GM12878 (cell line): ENCODE measurements around the gene MAEL. TPM values are rescaled to one million over a fixed set of nuclear protein-coding genes. Genes with fewer than 3 reads are reported as not detected.

Experiments
- ATAC-seq: fragments of 200-7000 bp; cut with Tn5 transposase; 3 replicates; pipeline ENCODE4 v1.9.1; 2020; ENCODE audit warnings: mild to moderate bottlenecking, moderate library complexity
- BruUV-seq: library from RNA; stranded (reverse); fragments of 400-500 nt; replicated peaks from 2 replicates; lab custom pipeline; 2021; lab: Mats Ljungman, UMichigan
- CTCF ChIA-PET: fragments of 300-600 bp; sonication (Branson Sonifier 250); formaldehyde crosslinking; extraction: SDS; loops from one replicate; lab custom pipeline; 2021; ENCODE audit warnings: inconsistent platforms; lab: Yijun Ruan, JAX
- POLR2A ChIA-PET: fragments of 350-600 bp; formaldehyde crosslinking; extraction: SDS; loops from one replicate; lab custom pipeline; 2021; ENCODE audit warnings: inconsistent platforms; lab: Charles Lee
- RAD21 ChIA-PET: fragments of 300-600 bp; sonication (Branson Sonifier 250); formaldehyde crosslinking; loops from one replicate; lab custom pipeline; 2023; ENCODE audit warnings: antibody characterized with exemption; ENCODE audit not compliant: unreplicated experiment; lab: Charles Lee
- SMC1A ChIA-PET: fragments of 300-600 bp; sonication (Branson Sonifier 250); formaldehyde crosslinking; loops from one replicate; lab custom pipeline; 2023; ENCODE audit not compliant: unreplicated experiment, uncharacterized antibody; lab: Charles Lee
- DNase-seq: peaks from one replicate; pipeline ENCODE4 v3.0.0-alpha.2; 2011; ENCODE audit warnings: low read depth, low spot score
- FAIRE-seq: peaks from 3 replicates; lab custom pipeline; 2011; peaks lifted over from hg19 to GRCh38; lab: Jason Lieb, UNC
- H2AFZ ChIP-seq: 2 replicates; pipeline ENCODE4 v1.6.0; 2011; ENCODE audit warnings: low read depth, low read length, control low read depth; ENCODE audit not compliant: control insufficient read depth
- H3K27ac ChIP-seq: 2 replicates; pipeline ENCODE4 v1.5.1; 2011; ENCODE audit warnings: control low read depth; ENCODE audit not compliant: control insufficient read depth, insufficient read depth
- H3K27me3 ChIP-seq, 2 experiments: replicated peaks in 1 of 2; 2 replicates each; pipeline versions ENCODE4 v1.6.0 to v1.6.1; 2011; ENCODE audit warnings: low read length in 1 of 2; ENCODE audit not compliant: control insufficient read depth in 2 of 2, insufficient read depth in 2 of 2
- H3K36me3 ChIP-seq, 2 experiments: 2 replicates each; pipeline ENCODE4 v1.5.1; 2011; ENCODE audit warnings: low read length in 1 of 2; ENCODE audit not compliant: control insufficient read depth in 2 of 2, insufficient read depth in 2 of 2
- H3K4me1 ChIP-seq: 2 replicates; pipeline ENCODE4 v1.6.1; 2011; ENCODE audit warnings: mild to moderate bottlenecking, low read length, moderate library complexity, mixed read lengths; ENCODE audit not compliant: control insufficient read depth, insufficient read depth
- H3K4me2 ChIP-seq: 2 replicates; pipeline ENCODE4 v1.6.0; 2011; ENCODE audit warnings: control low read depth; ENCODE audit not compliant: control insufficient read depth, insufficient read depth
- H3K4me3 ChIP-seq: fragments of 200-600 bp; sonication (generic); 2 replicates; pipeline ENCODE4 v1.5.1; 2016
- H3K79me2 ChIP-seq: 2 replicates; pipeline ENCODE4 v1.6.0; 2011; ENCODE audit warnings: low read length; ENCODE audit not compliant: control insufficient read depth, insufficient read depth
- H3K9ac ChIP-seq: 2 replicates; pipeline ENCODE4 v1.8.0; 2011; ENCODE audit warnings: low read length, control low read depth, mixed read lengths; ENCODE audit not compliant: control insufficient read depth, insufficient read depth
- H3K9me3 ChIP-seq: replicated peaks from 3 replicates; pipeline ENCODE4 v1.5.1; 2011; ENCODE audit warnings: mild to moderate bottlenecking, low read length; ENCODE audit not compliant: control insufficient read depth, insufficient read depth
- H4K20me1 ChIP-seq: 2 replicates; pipeline ENCODE4 v1.6.0; 2011; ENCODE audit not compliant: control insufficient read depth, insufficient read depth
- ATF7 ChIP-seq: fragments of 450-650 bp; IDR thresholded peaks from 2 replicates; pipeline ENCODE4 v1.6.1; 2016; ENCODE audit warnings: low read depth, mild to moderate bottlenecking
- CBX3 ChIP-seq: fragments of 200-600 bp; sonication (generic); IDR thresholded peaks from 2 replicates; pipeline ENCODE4 v1.6.1; 2016; ENCODE audit warnings: low read depth, borderline replicate concordance
- CHD4 ChIP-seq: fragments of 200-600 bp; sonication (generic); IDR thresholded peaks from 2 replicates; pipeline ENCODE4 v1.6.1; 2016; ENCODE audit warnings: mild to moderate bottlenecking
- EED ChIP-seq: sonication (generic); IDR thresholded peaks from 2 replicates; pipeline ENCODE4 v1.6.1; 2016; ENCODE audit warnings: antibody characterized with exemption, low read depth
- HCFC1 ChIP-seq: fragments of 150-350 bp; IDR thresholded peaks from 2 replicates; pipeline ENCODE4 v1.6.1; 2014; ENCODE audit warnings: low read length
- HDGF ChIP-seq: fragments of 450-650 bp; IDR thresholded peaks from 2 replicates; pipeline ENCODE4 v1.6.1; 2016; ENCODE audit warnings: antibody characterized with exemption
- MTA3 ChIP-seq: IDR thresholded peaks from 2 replicates; pipeline ENCODE4 v1.6.1; 2012; ENCODE audit warnings: low read length, inconsistent platforms, borderline replicate concordance
- NFXL1 ChIP-seq: fragments of 450-650 bp; IDR thresholded peaks from 2 replicates; pipeline ENCODE4 v1.6.1; 2017; ENCODE audit warnings: antibody characterized with exemption, mild to moderate bottlenecking, borderline replicate concordance
- POLR2AphosphoS5 ChIP-seq: IDR thresholded peaks from 2 replicates; pipeline ENCODE4 v1.6.1; 2011; ENCODE audit warnings: mild to moderate bottlenecking, low read length, inconsistent platforms
- RAD21 ChIP-seq: IDR thresholded peaks from 2 replicates; pipeline ENCODE4 v1.6.1; 2011; ENCODE audit warnings: mild to moderate bottlenecking, low read depth, low read length, moderate library complexity; ENCODE audit not compliant: insufficient read depth
- SUZ12 ChIP-seq: fragments of 200-600 bp; sonication (generic); IDR thresholded peaks from one replicate; pipeline ENCODE4 v1.6.1; 2018; ENCODE audit warnings: antibody characterized with exemption, mild to moderate bottlenecking; ENCODE audit not compliant: unreplicated experiment
- WGBS: methylation state at CpG from one replicate; pipeline ENCODE4 v1.1.6; 2016; ENCODE audit warnings: low lambda C conversion rate; ENCODE audit not compliant: insufficient replicate concordance, insufficient coverage; ENCODE audit errors: missing lambda C conversion rate; 5-methylcytosine and 5-hydroxymethylcytosine counted together
- in situ Hi-C: fragments of 300-500 bp; cut with MboI; formaldehyde crosslinking; loops from 9 replicates; pipeline ENCODE4 v1.14.3; 2018; ENCODE audit warnings: mixed read lengths
- intact Hi-C: fragments of 100-400 bp; cut with micrococcal nuclease; formaldehyde crosslinking; loops from one replicate; pipeline ENCODE4 v1.14.2; 2022; ENCODE audit not compliant: unreplicated experiment
- polyA plus RNA-seq, 11 experiments: library from polyadenylated mRNA; depleted of rRNA in 4 of 11; unstranded in 6 of 11; stranded (reverse) in 5 of 11; fragments of >200 nt; fragmentation: Nextera tagmentation in 4 of 11; fragmentation: Illumina TruSeq in 1 of 11; extraction: Ambion mirVana in 4 of 11; extraction: Trizol in 1 of 11; gene quantifications; 1 replicate in 1 of 11; 2 replicates in 10 of 11; pipeline versions ENCODE4 v1.2.1 to v1.2.3, GENCODE V29; 2011 to 2016; ENCODE audit warnings: inconsistent platforms in 2 of 11, missing spikeins in 2 of 11, low read depth in 1 of 11
- total RNA-seq, 4 experiments: library from RNA; depleted of rRNA in 3 of 4; stranded (reverse); fragments of >200 nt in 3 of 4; fragmentation: Illumina TruSeq in 1 of 4; extraction: Trizol in 1 of 4; gene quantifications; 2 replicates each; pipeline versions ENCODE4 v1.2.1 to v1.2.3, GENCODE V29; 2013 to 2021
- TF ChIP-seq, protein P1 (sequence below): fragments of 450-650 bp; IDR thresholded peaks from 2 replicates; pipeline ENCODE4 v1.6.1; 2017; ENCODE audit warnings: mild to moderate bottlenecking, moderate library complexity
- TF ChIP-seq, protein P2 (sequence below): fragments of 450-650 bp; IDR thresholded peaks from 2 replicates; pipeline ENCODE4 v1.6.1; 2017; ENCODE audit warnings: borderline replicate concordance

The MAEL gene
- total and polyA plus RNA-seq, 10 of the 15 experiments (the other 5 are each of a cell fraction or from before 2014, with no cell fraction given) = 0.10 to 0.43 (median 0.24) TPM; not detected in 2

DNA sequence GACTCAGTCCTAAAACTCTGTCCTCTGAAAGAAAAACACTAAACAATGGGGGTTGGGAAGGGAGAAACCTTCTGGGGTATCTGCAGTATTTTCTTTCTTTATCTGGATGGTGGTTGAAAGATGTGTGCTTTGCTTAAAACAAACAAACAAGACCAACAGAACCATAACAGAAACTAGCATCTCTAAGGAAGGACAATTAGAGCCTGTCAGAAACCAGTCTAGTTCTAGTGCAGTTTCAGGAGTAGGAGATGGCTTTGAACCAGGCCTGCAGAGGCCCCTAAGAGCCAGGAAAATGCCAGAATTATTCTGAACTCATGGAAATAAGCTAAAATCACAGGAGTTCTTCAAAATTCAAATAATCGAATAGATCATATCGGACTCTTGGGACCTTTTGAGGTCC, 32.2 kb upstream of the MAEL start:
- no peak overlapping the region for H2AFZ ChIP-seq
- H3K9ac ChIP-seq = no peak overlapping the region
- H3K27ac ChIP-seq = no peak overlapping the region
- FAIRE-seq = no peak
- ChIA-PET SMC1A (no interaction called here), CTCF (no interaction called here), RAD21 (no interaction called here), POLR2A (no interaction called here)
- H3K9me3 ChIP-seq = no peaks in the 10 kb centered on the region; the same call in 2 of the 3 replicates
- in situ Hi-C loops = no loop called here
- 0 out of 4 replicates have a peak, but pooled peaks cover 0 to 2% of the 10 kb centered on the region in 2 experiments for H3K27me3 ChIP-seq
- H4K20me1 ChIP-seq = no peaks in the 10 kb centered on the region
- ATAC-seq = no peak
- DNase-seq = no peak
- TF ChIP-seq CBX3 (no peak), ATF7 (no peak), CHD4 (no peak), MTA3 (no peak), EED (no peak), HDGF (no peak), SUZ12 (no peak), POLR2AphosphoS5 (no peak), NFXL1 (no peak), HCFC1 (no peak), RAD21 (no peak)
- TF ChIP-seq, protein P1, sequence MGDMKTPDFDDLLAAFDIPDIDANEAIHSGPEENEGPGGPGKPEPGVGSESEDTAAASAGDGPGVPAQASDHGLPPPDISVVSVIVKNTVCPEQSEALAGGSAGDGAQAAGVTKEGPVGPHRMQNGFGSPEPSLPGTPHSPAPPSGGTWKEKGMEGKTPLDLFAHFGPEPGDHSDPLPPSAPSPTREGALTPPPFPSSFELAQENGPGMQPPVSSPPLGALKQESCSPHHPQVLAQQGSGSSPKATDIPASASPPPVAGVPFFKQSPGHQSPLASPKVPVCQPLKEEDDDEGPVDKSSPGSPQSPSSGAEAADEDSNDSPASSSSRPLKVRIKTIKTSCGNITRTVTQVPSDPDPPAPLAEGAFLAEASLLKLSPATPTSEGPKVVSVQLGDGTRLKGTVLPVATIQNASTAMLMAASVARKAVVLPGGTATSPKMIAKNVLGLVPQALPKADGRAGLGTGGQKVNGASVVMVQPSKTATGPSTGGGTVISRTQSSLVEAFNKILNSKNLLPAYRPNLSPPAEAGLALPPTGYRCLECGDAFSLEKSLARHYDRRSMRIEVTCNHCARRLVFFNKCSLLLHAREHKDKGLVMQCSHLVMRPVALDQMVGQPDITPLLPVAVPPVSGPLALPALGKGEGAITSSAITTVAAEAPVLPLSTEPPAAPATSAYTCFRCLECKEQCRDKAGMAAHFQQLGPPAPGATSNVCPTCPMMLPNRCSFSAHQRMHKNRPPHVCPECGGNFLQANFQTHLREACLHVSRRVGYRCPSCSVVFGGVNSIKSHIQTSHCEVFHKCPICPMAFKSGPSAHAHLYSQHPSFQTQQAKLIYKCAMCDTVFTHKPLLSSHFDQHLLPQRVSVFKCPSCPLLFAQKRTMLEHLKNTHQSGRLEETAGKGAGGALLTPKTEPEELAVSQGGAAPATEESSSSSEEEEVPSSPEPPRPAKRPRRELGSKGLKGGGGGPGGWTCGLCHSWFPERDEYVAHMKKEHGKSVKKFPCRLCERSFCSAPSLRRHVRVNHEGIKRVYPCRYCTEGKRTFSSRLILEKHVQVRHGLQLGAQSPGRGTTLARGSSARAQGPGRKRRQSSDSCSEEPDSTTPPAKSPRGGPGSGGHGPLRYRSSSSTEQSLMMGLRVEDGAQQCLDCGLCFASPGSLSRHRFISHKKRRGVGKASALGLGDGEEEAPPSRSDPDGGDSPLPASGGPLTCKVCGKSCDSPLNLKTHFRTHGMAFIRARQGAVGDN = no peak
- TF ChIP-seq, protein P2, sequence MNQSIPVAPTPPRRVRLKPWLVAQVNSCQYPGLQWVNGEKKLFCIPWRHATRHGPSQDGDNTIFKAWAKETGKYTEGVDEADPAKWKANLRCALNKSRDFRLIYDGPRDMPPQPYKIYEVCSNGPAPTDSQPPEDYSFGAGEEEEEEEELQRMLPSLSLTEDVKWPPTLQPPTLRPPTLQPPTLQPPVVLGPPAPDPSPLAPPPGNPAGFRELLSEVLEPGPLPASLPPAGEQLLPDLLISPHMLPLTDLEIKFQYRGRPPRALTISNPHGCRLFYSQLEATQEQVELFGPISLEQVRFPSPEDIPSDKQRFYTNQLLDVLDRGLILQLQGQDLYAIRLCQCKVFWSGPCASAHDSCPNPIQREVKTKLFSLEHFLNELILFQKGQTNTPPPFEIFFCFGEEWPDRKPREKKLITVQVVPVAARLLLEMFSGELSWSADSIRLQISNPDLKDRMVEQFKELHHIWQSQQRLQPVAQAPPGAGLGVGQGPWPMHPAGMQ = no peak
- H3K4me2 ChIP-seq = no peak overlapping the region
- no peaks in the 10 kb centered on the region for H3K36me3 ChIP-seq
- no peaks in the 10 kb centered on the region for H3K79me2 ChIP-seq
- intact Hi-C loops = no loop called here
- no TSS peak for BruUV-seq
- 87% methylated on average over 2 of the region's 2 CpGs for WGBS
- H3K4me3 ChIP-seq = no peak overlapping the region
- H3K4me1 ChIP-seq = no peaks in the 10 kb centered on the region
